HEK293 (cell line): ENCODE measurements around the gene OCLN.
A peak's percentile ranks its signal among the peaks of the same experiment; 100 is the strongest.

Source experiments
- ZBTB8A ChIP-seq: fragments of 450-650 bp; formaldehyde crosslinking; IDR thresholded peaks from 2 replicates; pipeline ENCODE4 v1.5.1; 2016; ENCODE audit warnings: missing biosample characterization, missing genetic modification characterization
- ZEB2 ChIP-seq: fragments of 450-650 bp; formaldehyde crosslinking; IDR thresholded peaks from 2 replicates; pipeline ENCODE4 v1.5.1; 2016; ENCODE audit warnings: missing biosample characterization, missing genetic modification characterization
- ZNF10 ChIP-seq: fragments of 450-650 bp; formaldehyde crosslinking; IDR thresholded peaks from 2 replicates; pipeline ENCODE4 v1.5.1; 2017; ENCODE audit warnings: missing biosample characterization, missing genetic modification characterization
- ZNF274 ChIP-seq, 2 experiments: fragments of 200-500 bp in 1 of 2; fragments of 450-650 bp in 1 of 2; sonication (Bioruptor generic) in 1 of 2; formaldehyde crosslinking in 1 of 2; IDR thresholded peaks; 2 replicates each; pipeline versions ENCODE4 v1.5.1 to v1.6.1; 2014 to 2016; ENCODE audit warnings: borderline replicate concordance in 1 of 2, inconsistent platforms in 1 of 2, low read length in 1 of 2, missing biosample characterization in 1 of 2, missing genetic modification characterization in 1 of 2
- ZNF354C ChIP-seq: fragments of 450-650 bp; formaldehyde crosslinking; IDR thresholded peaks from 2 replicates; pipeline ENCODE4 v1.5.1; 2016; ENCODE audit warnings: missing biosample characterization, missing genetic modification characterization, low read depth, borderline replicate concordance
- ZNF366 ChIP-seq: fragments of 450-650 bp; formaldehyde crosslinking; conservative IDR thresholded peaks from 2 replicates; pipeline ENCODE4 v1.5.1; 2016; ENCODE audit warnings: missing biosample characterization, missing genetic modification characterization
- ZNF48 ChIP-seq: fragments of 450-650 bp; formaldehyde crosslinking; IDR thresholded peaks from 2 replicates; pipeline ENCODE4 v1.5.1; 2016; ENCODE audit warnings: missing biosample characterization, missing genetic modification characterization
- ZNF610 ChIP-seq: fragments of 450-650 bp; formaldehyde crosslinking; IDR thresholded peaks from 2 replicates; pipeline ENCODE4 v1.5.1; 2016; ENCODE audit warnings: missing biosample characterization, missing genetic modification characterization, borderline replicate concordance
- ZNF777 ChIP-seq: fragments of 450-650 bp; formaldehyde crosslinking; IDR thresholded peaks from 2 replicates; pipeline ENCODE4 v1.5.1; 2017; ENCODE audit warnings: missing biosample characterization, missing genetic modification characterization, borderline replicate concordance
- ZNF791 ChIP-seq: fragments of 450-650 bp; formaldehyde crosslinking; IDR thresholded peaks from 2 replicates; pipeline ENCODE4 v1.5.1; 2016; ENCODE audit warnings: missing biosample characterization, missing genetic modification characterization
- ZNF837 ChIP-seq: fragments of 450-650 bp; formaldehyde crosslinking; IDR thresholded peaks from 2 replicates; pipeline ENCODE4 v1.5.1; 2016; ENCODE audit warnings: missing biosample characterization, missing genetic modification characterization
- TF ChIP-seq, protein P1 (sequence below): fragments of 450-650 bp; formaldehyde crosslinking; IDR thresholded peaks from 2 replicates; pipeline ENCODE4 v1.5.1; 2016; ENCODE audit warnings: missing biosample characterization, missing genetic modification characterization
- TF ChIP-seq, protein P2 (sequence below): fragments of 450-650 bp; formaldehyde crosslinking; IDR thresholded peaks from 2 replicates; pipeline ENCODE4 v1.5.1; 2017; ENCODE audit warnings: missing biosample characterization, missing genetic modification characterization
- TF ChIP-seq, protein P3 (sequence below): fragments of 450-650 bp; formaldehyde crosslinking; IDR thresholded peaks from 2 replicates; pipeline ENCODE4 v1.5.0; 2017; ENCODE audit warnings: missing biosample characterization, missing genetic modification characterization, borderline replicate concordance
- TF ChIP-seq, protein P4 (sequence below): fragments of 450-650 bp; formaldehyde crosslinking; IDR thresholded peaks from 2 replicates; pipeline ENCODE4 v1.5.1; 2016; ENCODE audit warnings: missing biosample characterization, missing genetic modification characterization
- TF ChIP-seq, protein P5 (sequence below): fragments of 450-650 bp; formaldehyde crosslinking; IDR thresholded peaks from 2 replicates; pipeline ENCODE4 v1.5.1; 2017; ENCODE audit warnings: missing biosample characterization, mild to moderate bottlenecking, missing genetic modification characterization, moderate library complexity
- TF ChIP-seq, protein P6 (sequence below): fragments of 450-650 bp; formaldehyde crosslinking; conservative IDR thresholded peaks from 2 replicates; pipeline ENCODE4 v1.5.1; 2016; ENCODE audit warnings: low read depth, missing biosample characterization, missing genetic modification characterization
- TF ChIP-seq, protein P7 (sequence below): fragments of 450-650 bp; formaldehyde crosslinking; IDR thresholded peaks from 2 replicates; pipeline ENCODE4 v1.5.1; 2016; ENCODE audit warnings: missing biosample characterization, missing genetic modification characterization
- TF ChIP-seq, protein P8 (sequence below): fragments of 450-650 bp; formaldehyde crosslinking; IDR thresholded peaks from 2 replicates; pipeline ENCODE4 v1.5.1; 2017; ENCODE audit warnings: missing biosample characterization, missing genetic modification characterization

OCLN gene

DNA sequence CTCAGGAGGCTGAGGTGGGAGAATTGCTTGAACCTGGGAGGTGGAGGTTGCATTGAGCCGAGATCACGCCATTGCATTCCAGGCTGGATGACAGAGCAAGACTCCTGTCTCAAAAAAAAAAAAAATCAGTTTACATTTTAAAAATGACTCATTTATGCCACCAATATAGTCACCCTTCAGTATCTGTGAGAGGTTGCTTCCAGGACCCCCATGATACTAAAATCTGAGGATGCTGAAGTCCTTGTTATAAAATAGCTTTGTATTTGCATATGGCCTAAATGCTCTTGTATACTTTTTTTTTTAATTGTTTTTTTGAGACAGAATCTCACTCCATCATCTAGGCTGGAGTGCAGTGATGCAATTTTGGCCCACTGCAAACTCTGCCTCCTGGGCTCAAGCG lies 5.8 kb downstream of the OCLN start (continued):
- TF ChIP-seq, protein P1, sequence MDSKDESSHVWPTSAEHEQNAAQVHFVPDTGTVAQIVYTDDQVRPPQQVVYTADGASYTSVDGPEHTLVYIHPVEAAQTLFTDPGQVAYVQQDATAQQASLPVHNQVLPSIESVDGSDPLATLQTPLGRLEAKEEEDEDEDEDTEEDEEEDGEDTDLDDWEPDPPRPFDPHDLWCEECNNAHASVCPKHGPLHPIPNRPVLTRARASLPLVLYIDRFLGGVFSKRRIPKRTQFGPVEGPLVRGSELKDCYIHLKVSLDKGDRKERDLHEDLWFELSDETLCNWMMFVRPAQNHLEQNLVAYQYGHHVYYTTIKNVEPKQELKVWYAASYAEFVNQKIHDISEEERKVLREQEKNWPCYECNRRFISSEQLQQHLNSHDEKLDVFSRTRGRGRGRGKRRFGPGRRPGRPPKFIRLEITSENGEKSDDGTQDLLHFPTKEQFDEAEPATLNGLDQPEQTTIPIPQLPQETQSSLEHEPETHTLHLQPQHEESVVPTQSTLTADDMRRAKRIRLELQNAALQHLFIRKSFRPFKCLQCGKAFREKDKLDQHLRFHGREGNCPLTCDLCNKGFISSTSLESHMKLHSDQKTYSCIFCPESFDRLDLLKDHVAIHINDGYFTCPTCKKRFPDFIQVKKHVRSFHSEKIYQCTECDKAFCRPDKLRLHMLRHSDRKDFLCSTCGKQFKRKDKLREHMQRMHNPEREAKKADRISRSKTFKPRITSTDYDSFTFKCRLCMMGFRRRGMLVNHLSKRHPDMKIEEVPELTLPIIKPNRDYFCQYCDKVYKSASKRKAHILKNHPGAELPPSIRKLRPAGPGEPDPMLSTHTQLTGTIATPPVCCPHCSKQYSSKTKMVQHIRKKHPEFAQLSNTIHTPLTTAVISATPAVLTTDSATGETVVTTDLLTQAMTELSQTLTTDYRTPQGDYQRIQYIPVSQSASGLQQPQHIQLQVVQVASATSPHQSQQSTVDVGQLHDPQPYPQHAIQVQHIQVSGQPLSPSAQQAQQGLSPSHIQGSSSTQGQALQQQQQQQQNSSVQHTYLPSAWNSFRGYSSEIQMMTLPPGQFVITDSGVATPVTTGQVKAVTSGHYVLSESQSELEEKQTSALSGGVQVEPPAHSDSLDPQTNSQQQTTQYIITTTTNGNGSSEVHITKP = peak; percentile 24; the same call in 1 of the 2 replicates
- TF ChIP-seq ZNF274 (IDR thresholded peaks at IDR 0.05; ENCODE audit: low read length) (no peak), ZNF274 (tag by site-specific recombination; IDR thresholded peaks at IDR 0.05; ENCODE audit: borderline replicate concordance) (no peak), ZNF777 (tag by site-specific recombination) (no peak), ZEB2 (tag by site-specific recombination) (peak; percentile 53; the same call in 1 of the 2 replicates), ZNF366 (tag by site-specific recombination) (peak; percentile 42; the same call in 1 of the 2 replicates), ZNF837 (tag by site-specific recombination) (no peak), ZBTB8A (tag by site-specific recombination) (no peak), ZNF791 (tag by site-specific recombination) (no peak), ZNF48 (no peak), ZNF610 (no peak), ZNF354C (no peak), ZNF10 (no peak)
- TF ChIP-seq, protein P2, sequence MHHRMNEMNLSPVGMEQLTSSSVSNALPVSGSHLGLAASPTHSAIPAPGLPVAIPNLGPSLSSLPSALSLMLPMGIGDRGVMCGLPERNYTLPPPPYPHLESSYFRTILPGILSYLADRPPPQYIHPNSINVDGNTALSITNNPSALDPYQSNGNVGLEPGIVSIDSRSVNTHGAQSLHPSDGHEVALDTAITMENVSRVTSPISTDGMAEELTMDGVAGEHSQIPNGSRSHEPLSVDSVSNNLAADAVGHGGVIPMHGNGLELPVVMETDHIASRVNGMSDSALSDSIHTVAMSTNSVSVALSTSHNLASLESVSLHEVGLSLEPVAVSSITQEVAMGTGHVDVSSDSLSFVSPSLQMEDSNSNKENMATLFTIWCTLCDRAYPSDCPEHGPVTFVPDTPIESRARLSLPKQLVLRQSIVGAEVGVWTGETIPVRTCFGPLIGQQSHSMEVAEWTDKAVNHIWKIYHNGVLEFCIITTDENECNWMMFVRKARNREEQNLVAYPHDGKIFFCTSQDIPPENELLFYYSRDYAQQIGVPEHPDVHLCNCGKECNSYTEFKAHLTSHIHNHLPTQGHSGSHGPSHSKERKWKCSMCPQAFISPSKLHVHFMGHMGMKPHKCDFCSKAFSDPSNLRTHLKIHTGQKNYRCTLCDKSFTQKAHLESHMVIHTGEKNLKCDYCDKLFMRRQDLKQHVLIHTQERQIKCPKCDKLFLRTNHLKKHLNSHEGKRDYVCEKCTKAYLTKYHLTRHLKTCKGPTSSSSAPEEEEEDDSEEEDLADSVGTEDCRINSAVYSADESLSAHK = no peak
- TF ChIP-seq, protein P3, sequence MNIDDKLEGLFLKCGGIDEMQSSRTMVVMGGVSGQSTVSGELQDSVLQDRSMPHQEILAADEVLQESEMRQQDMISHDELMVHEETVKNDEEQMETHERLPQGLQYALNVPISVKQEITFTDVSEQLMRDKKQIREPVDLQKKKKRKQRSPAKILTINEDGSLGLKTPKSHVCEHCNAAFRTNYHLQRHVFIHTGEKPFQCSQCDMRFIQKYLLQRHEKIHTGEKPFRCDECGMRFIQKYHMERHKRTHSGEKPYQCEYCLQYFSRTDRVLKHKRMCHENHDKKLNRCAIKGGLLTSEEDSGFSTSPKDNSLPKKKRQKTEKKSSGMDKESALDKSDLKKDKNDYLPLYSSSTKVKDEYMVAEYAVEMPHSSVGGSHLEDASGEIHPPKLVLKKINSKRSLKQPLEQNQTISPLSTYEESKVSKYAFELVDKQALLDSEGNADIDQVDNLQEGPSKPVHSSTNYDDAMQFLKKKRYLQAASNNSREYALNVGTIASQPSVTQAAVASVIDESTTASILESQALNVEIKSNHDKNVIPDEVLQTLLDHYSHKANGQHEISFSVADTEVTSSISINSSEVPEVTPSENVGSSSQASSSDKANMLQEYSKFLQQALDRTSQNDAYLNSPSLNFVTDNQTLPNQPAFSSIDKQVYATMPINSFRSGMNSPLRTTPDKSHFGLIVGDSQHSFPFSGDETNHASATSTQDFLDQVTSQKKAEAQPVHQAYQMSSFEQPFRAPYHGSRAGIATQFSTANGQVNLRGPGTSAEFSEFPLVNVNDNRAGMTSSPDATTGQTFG = no peak
- TF ChIP-seq, protein P4, sequence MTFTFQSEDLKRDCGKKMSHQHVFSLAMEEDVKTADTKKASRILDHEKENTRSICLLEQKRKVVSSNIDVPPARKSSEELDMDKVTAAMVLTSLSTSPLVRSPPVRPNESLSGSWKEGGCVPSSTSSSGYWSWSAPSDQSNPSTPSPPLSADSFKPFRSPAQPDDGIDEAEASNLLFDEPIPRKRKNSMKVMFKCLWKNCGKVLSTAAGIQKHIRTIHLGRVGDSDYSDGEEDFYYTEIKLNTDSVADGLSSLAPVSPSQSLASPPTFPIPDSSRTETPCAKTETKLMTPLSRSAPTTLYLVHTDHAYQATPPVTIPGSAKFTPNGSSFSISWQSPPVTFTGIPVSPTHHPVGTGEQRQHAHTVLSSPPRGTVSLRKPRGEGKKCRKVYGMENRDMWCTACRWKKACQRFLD (tag by site-specific recombination) = no peak
- TF ChIP-seq, protein P5, sequence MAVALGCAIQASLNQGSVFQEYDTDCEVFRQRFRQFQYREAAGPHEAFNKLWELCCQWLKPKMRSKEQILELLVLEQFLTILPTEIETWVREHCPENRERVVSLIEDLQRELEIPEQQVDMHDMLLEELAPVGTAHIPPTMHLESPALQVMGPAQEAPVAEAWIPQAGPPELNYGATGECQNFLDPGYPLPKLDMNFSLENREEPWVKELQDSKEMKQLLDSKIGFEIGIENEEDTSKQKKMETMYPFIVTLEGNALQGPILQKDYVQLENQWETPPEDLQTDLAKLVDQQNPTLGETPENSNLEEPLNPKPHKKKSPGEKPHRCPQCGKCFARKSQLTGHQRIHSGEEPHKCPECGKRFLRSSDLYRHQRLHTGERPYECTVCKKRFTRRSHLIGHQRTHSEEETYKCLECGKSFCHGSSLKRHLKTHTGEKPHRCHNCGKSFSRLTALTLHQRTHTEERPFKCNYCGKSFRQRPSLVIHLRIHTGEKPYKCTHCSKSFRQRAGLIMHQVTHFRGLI (tag by site-specific recombination) = no peak
- TF ChIP-seq, protein P6, sequence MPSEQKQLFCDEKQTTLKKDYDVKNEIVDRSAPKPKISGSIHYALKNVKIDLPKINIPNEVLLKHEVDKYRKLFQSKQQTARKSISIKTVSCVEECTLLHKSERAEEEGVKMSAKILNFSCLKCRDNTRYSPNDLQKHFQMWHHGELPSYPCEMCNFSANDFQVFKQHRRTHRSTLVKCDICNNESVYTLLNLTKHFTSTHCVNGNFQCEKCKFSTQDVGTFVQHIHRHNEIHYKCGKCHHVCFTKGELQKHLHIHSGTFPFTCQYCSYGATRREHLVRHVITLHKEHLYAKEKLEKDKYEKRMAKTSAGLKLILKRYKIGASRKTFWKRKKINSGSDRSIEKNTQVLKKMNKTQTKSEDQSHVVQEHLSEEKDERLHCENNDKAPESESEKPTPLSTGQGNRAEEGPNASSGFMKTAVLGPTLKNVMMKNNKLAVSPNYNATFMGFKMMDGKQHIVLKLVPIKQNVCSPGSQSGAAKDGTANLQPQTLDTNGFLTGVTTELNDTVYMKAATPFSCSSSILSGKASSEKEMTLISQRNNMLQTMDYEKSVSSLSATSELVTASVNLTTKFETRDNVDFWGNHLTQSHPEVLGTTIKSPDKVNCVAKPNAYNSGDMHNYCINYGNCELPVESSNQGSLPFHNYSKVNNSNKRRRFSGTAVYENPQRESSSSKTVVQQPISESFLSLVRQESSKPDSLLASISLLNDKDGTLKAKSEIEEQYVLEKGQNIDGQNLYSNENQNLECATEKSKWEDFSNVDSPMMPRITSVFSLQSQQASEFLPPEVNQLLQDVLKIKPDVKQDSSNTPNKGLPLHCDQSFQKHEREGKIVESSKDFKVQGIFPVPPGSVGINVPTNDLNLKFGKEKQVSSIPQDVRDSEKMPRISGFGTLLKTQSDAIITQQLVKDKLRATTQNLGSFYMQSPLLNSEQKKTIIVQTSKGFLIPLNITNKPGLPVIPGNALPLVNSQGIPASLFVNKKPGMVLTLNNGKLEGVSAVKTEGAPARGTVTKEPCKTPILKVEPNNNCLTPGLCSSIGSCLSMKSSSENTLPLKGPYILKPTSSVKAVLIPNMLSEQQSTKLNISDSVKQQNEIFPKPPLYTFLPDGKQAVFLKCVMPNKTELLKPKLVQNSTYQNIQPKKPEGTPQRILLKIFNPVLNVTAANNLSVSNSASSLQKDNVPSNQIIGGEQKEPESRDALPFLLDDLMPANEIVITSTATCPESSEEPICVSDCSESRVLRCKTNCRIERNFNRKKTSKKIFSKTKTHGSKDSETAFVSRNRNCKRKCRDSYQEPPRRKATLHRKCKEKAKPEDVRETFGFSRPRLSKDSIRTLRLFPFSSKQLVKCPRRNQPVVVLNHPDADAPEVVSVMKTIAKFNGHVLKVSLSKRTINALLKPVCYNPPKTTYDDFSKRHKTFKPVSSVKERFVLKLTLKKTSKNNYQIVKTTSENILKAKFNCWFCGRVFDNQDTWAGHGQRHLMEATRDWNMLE = no peak
- TF ChIP-seq, protein P7, sequence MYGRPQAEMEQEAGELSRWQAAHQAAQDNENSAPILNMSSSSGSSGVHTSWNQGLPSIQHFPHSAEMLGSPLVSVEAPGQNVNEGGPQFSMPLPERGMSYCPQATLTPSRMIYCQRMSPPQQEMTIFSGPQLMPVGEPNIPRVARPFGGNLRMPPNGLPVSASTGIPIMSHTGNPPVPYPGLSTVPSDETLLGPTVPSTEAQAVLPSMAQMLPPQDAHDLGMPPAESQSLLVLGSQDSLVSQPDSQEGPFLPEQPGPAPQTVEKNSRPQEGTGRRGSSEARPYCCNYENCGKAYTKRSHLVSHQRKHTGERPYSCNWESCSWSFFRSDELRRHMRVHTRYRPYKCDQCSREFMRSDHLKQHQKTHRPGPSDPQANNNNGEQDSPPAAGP (tag by site-specific recombination) = no peak
- TF ChIP-seq, protein P8, sequence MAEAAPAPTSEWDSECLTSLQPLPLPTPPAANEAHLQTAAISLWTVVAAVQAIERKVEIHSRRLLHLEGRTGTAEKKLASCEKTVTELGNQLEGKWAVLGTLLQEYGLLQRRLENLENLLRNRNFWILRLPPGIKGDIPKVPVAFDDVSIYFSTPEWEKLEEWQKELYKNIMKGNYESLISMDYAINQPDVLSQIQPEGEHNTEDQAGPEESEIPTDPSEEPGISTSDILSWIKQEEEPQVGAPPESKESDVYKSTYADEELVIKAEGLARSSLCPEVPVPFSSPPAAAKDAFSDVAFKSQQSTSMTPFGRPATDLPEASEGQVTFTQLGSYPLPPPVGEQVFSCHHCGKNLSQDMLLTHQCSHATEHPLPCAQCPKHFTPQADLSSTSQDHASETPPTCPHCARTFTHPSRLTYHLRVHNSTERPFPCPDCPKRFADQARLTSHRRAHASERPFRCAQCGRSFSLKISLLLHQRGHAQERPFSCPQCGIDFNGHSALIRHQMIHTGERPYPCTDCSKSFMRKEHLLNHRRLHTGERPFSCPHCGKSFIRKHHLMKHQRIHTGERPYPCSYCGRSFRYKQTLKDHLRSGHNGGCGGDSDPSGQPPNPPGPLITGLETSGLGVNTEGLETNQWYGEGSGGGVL (tag by site-specific recombination) = no peak
